PFSK-1 (cell line): ENCODE data around the gene PI4KA.

Experiments
- POLR2AphosphoS5 ChIP-seq: IDR thresholded peaks from 2 replicates; pipeline ENCODE4 v1.6.1; 2012; ENCODE audit warnings: low read depth, mild to moderate bottlenecking, control low read depth, low read length, moderate library complexity
- REST ChIP-seq, 2 experiments: IDR thresholded peaks; 2 replicates each; pipeline versions ENCODE4 v1.6.1 to v1.8.0; 2011 to 2012; ENCODE audit warnings: low read depth in 2 of 2, low read length in 2 of 2, control low read depth in 1 of 2, inconsistent platforms in 1 of 2, mild to moderate bottlenecking in 1 of 2, moderate library complexity in 1 of 2; ENCODE audit not compliant: insufficient read depth in 1 of 2

- no peak for TF ChIP-seq POLR2AphosphoS5
- no peak for TF ChIP-seq REST (IDR thresholded peaks at IDR 0.05; ENCODE audit: insufficient read depth in 1 of 2, low read depth in 2 of 2, low read length in 2 of 2)
Measured at GRCh38 chr22:20727118-20728015, 131.2 kb downstream of the PI4KA start.
